CD14-positive monocyte (primary cell): Measurements from ENCODE around the gene SNX13. TPM values are rescaled to one million over a fixed set of nuclear protein-coding genes. Genes with fewer than 3 reads are reported as not detected.

Source experiments
- DNase-seq, 3 donors: peaks; one replicate each; pipeline ENCODE4 v3.0.0-alpha.2; 2011 to 2022
- H2AFZ ChIP-seq: 2 replicates; pipeline ENCODE4 v1.6.0; 2012; ENCODE audit warnings: mild to moderate bottlenecking, low read depth, low read length, inconsistent platforms; ENCODE audit not compliant: insufficient read depth, poor library complexity, severe bottlenecking
- H3K27ac ChIP-seq, 2 donors: 1 replicate in 1 of 2; 2 replicates in 1 of 2; pipeline ENCODE4 v1.5.1; 2012 to 2013; ENCODE audit warnings: low read length in 2 of 2, control low read depth in 1 of 2, inconsistent platforms in 1 of 2, low read depth in 1 of 2, mild to moderate bottlenecking in 1 of 2
- H3K27me3 ChIP-seq, 2 donors: one replicate each; pipeline versions ENCODE4 v1.6.0 to v1.6.1; 2011 to 2013; ENCODE audit warnings: low read length in 2 of 2; ENCODE audit not compliant: control insufficient read depth in 2 of 2, insufficient read depth in 2 of 2
- H3K36me3 ChIP-seq, 2 donors: replicated peaks in 1 of 2; 1 replicate in 1 of 2; 2 replicates in 1 of 2; pipeline versions ENCODE4 v1.5.1 to v1.6.1; 2012 to 2013; ENCODE audit warnings: low read length in 2 of 2, control low read depth in 1 of 2, inconsistent platforms in 1 of 2, mild to moderate bottlenecking in 1 of 2; ENCODE audit not compliant: insufficient read depth in 2 of 2, control insufficient read depth in 1 of 2
- H3K4me1 ChIP-seq, 2 donors: 1 replicate in 1 of 2; 2 replicates in 1 of 2; pipeline versions ENCODE4 v1.5.1 to v1.6.1; 2012 to 2013; ENCODE audit warnings: low read length in 2 of 2, control low read depth in 1 of 2, inconsistent platforms in 1 of 2, mild to moderate bottlenecking in 1 of 2, moderate library complexity in 1 of 2; ENCODE audit not compliant: insufficient read depth in 2 of 2, control insufficient read depth in 1 of 2
- H3K4me2 ChIP-seq: replicated peaks from 2 replicates; pipeline ENCODE3; 2012; ENCODE audit warnings: low read length, moderate library complexity, mild to moderate bottlenecking; ENCODE audit not compliant: poor library complexity, severe bottlenecking; ENCODE audit errors: extremely low read depth
- H3K4me3 ChIP-seq, 3 experiments: fragments of 200-600 bp in 1 of 3; sonication (generic) in 1 of 3; replicated peaks in 1 of 3; 1 replicate in 2 of 3; 2 replicates in 1 of 3; pipeline ENCODE4 v1.5.1; 2011 to 2013; ENCODE audit warnings: low read length in 3 of 3, mild to moderate bottlenecking in 3 of 3, control low read depth in 2 of 3, low read depth in 2 of 3, inconsistent platforms in 1 of 3, moderate library complexity in 1 of 3
- H3K79me2 ChIP-seq: 2 replicates; pipeline ENCODE4 v1.6.0; 2012; ENCODE audit warnings: mild to moderate bottlenecking, control low read depth, inconsistent platforms, low read length, moderate library complexity; ENCODE audit not compliant: insufficient read depth
- H3K9ac ChIP-seq: 2 replicates; pipeline ENCODE4 v1.6.0; 2017; ENCODE audit warnings: low read length, mild to moderate bottlenecking; ENCODE audit not compliant: insufficient read depth, poor library complexity, severe bottlenecking
- H3K9me3 ChIP-seq, 2 donors: replicated peaks in 1 of 2; 1 replicate in 1 of 2; 2 replicates in 1 of 2; pipeline versions ENCODE4 v1.5.1 to v1.6.1; 2012 to 2013; ENCODE audit warnings: low read length in 2 of 2, control low read depth in 1 of 2; ENCODE audit not compliant: control insufficient read depth in 1 of 2, insufficient read depth in 1 of 2
- H4K20me1 ChIP-seq: 2 replicates; pipeline ENCODE4 v1.6.0; 2012; ENCODE audit warnings: mild to moderate bottlenecking, low read length, control low read depth, moderate library complexity; ENCODE audit not compliant: insufficient read depth
- H3K27ac Mint-ChIP-seq, 7 donors: one replicate each; pipeline ENCODE4 v1.8.0; 2020; ENCODE audit warnings: mild to moderate bottlenecking in 7 of 7, mixed read lengths in 7 of 7, moderate library complexity in 6 of 7, inconsistent platforms in 2 of 7
- H3K27me3 Mint-ChIP-seq, 3 donors: one replicate each; pipeline ENCODE4 v1.8.0; 2021 to 2022; ENCODE audit warnings: low read depth in 3 of 3, mild to moderate bottlenecking in 3 of 3, mixed read lengths in 3 of 3, moderate library complexity in 3 of 3, inconsistent platforms in 1 of 3
- H3K36me3 Mint-ChIP-seq, 2 donors: one replicate each; pipeline ENCODE4 v1.8.0; 2020; ENCODE audit warnings: mixed read lengths in 2 of 2, inconsistent platforms in 1 of 2, mild to moderate bottlenecking in 1 of 2
- H3K4me1 Mint-ChIP-seq: one replicate; pipeline ENCODE4 v1.8.0; 2020; ENCODE audit warnings: mild to moderate bottlenecking, mixed read lengths
- H3K4me3 Mint-ChIP-seq, 2 donors: one replicate each; pipeline ENCODE4 v1.8.0; 2020; ENCODE audit warnings: mild to moderate bottlenecking in 2 of 2, mixed read lengths in 2 of 2, moderate library complexity in 1 of 2
- H3K9me3 Mint-ChIP-seq, 7 donors: one replicate each; pipeline ENCODE4 v1.8.0; 2020 to 2022; ENCODE audit warnings: mixed read lengths in 7 of 7, mild to moderate bottlenecking in 6 of 7, moderate library complexity in 6 of 7, inconsistent platforms in 2 of 7
- CTCF ChIP-seq: fragments of 200-600 bp; IDR thresholded peaks from one replicate; pipeline ENCODE4 v1.8.0; 2022; ENCODE audit warnings: antibody characterized with exemption, mild to moderate bottlenecking
- WGBS: methylation state at CpG from one replicate; pipeline ENCODE4 v1.1.5; 2013; ENCODE audit warnings: missing lambda C conversion rate; ENCODE audit not compliant: insufficient coverage; 5-methylcytosine and 5-hydroxymethylcytosine counted together
- intact Hi-C, 2 donors: fragments of 100-400 bp; cut with micrococcal nuclease; formaldehyde crosslinking; loops; one replicate each; pipeline versions ENCODE4 v1.15.0 to v1.15.1; 2023
- polyA plus RNA-seq, 3 donors: library from polyadenylated mRNA; depleted of rRNA in 1 of 3; unstranded in 2 of 3; stranded (reverse) in 1 of 3; fragments of 300-500 nt in 2 of 3; fragments of >200 nt in 1 of 3; fragmentation: Illumina TruSeq in 2 of 3; gene quantifications; 1 replicate in 2 of 3; 2 replicates in 1 of 3; pipeline ENCODE4 v1.2.3, GENCODE V29; 2012 to 2021

The SNX13 gene
- polyA plus RNA-seq, 3 donors = 12.1 to 31.3 (median 17.4) TPM

DNA sequence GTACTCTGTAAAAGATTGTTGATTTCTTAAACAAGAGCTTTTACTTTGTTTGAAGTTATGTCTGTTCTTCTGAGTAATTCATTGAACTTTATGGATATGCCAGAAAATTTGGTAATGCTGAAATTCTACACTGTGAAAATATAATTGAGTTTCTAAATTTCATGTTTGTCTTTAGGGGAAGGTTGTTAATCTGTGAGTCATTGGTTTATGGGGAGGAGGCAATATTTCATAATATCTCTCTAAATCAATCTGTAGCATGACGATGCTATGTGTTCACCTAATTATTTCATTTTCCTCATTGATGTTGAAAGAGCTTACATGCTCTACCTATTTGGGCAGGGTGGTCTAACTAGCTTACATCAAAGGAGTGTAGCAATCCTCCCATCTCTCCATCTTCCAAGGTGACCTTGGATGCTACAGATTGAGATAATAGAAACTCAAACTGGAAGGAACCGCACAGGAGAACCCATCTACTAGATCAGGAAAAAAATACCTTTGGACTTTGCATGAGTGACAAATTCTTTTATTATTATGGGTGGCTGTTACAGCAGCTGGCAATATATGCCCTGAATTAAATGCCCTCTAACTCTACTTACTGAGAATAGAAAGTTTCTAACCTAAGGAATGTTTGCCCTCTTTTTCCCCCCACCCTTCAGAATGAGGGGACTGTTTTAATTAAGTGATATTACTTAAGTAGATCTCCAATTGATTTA, 8.4 kb upstream of the SNX13 start:
- Histone ChIP-seq H3K36me3 (no peaks in the 10 kb centered on the region), H3K79me2 (no peaks in the 10 kb centered on the region), H4K20me1 (no peaks in the 10 kb centered on the region), H3K27ac (no peak overlapping the region), H3K4me2 (no peak overlapping the region), H2AFZ (no peak overlapping the region), H3K4me3 (no peak overlapping the region), H3K9ac (no peak overlapping the region), H3K4me1 (no peaks in the 10 kb centered on the region), H3K9me3 (no peaks in the 10 kb centered on the region), H3K27me3 (no peaks in the 10 kb centered on the region)
- H3K4me1 Mint-ChIP-seq = peaks cover 13% of the 10 kb centered on the region
- H3K9me3 Mint-ChIP-seq = peaks cover 0 to 1% (median 0%) of the 10 kb centered on the region in 7 donors
- intact Hi-C loops = no loop called here
- no peak overlapping the region for H3K4me3 Mint-ChIP-seq
- H3K27ac Mint-ChIP-seq = no peak overlapping the region
- no peaks in the 10 kb centered on the region for H3K36me3 Mint-ChIP-seq
- no CpG with 5 or more reads among the region's 2 CpGs for WGBS
- DNase-seq = peak in 1 of 3 donors; percentile 20
- peaks cover 0 to 5% (median 0%) of the 10 kb centered on the region in 3 donors for H3K27me3 Mint-ChIP-seq
- TF ChIP-seq CTCF = no peak

DNA sequence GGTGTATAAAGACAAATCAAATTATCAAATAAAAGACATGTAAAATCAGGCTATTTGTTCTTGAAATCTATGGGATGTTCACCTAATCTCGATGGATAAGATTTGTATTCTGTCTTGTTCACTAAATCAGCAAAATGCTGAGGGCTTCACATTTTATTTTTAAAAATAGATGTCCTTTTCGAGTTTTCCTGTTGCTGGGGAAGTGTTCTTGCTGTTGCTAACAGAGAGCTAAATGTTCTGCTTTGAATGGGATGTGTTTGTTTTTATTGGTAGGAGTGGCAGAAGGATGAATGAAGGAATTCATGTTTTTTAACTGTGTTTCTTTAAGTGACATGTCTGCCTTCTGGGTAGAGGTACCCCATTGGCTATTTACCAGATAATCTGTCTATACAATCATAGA, 7.3 kb upstream of the SNX13 start:
- no peaks in the 10 kb centered on the region for H3K36me3 Mint-ChIP-seq
- Histone ChIP-seq H3K9ac (no peak overlapping the region), H2AFZ (no peak overlapping the region), H3K27me3 (no peaks in the 10 kb centered on the region), H3K4me2 (no peak overlapping the region), H3K4me3 (no peak overlapping the region), H3K36me3 (no peaks in the 10 kb centered on the region), H3K4me1 (no peaks in the 10 kb centered on the region), H3K9me3 (no peaks in the 10 kb centered on the region), H4K20me1 (no peaks in the 10 kb centered on the region), H3K79me2 (no peaks in the 10 kb centered on the region), H3K27ac (no peak overlapping the region)
- peaks cover 0 to 1% (median 0%) of the 10 kb centered on the region in 7 donors for H3K9me3 Mint-ChIP-seq
- intact Hi-C loops = no loop called here
- DNase-seq = no peak
- peak overlapping the region in 2 of 7 donors; percentile 0 to 65 for H3K27ac Mint-ChIP-seq
- WGBS = 17% methylated on average over 1 of the region's 2 CpGs
- H3K4me3 Mint-ChIP-seq = no peak overlapping the region
- TF ChIP-seq CTCF = no peak
- peaks cover 0 to 5% (median 0%) of the 10 kb centered on the region in 3 donors for H3K27me3 Mint-ChIP-seq
- peaks cover 13% of the 10 kb centered on the region for H3K4me1 Mint-ChIP-seq
